Heart left ventricle (tissue), 13 donors: ENCODE data around the gene MTARC2.

Experiments used
- CTCF ChIP-seq, 12 donors: fragments of 200-600 bp; sonication (generic) in 4 of 12; IDR thresholded peaks; one replicate each; pipeline versions ENCODE4 v1.5.0 to v1.8.0; 2018 to 2022; ENCODE audit warnings: antibody characterized with exemption in 12 of 12, mild to moderate bottlenecking in 5 of 12
- POLR2A ChIP-seq, 2 donors: fragments of 450-650 bp; IDR thresholded peaks; one replicate each; pipeline ENCODE4 v1.6.1; 2017; ENCODE audit warnings: antibody characterized with exemption in 2 of 2, mild to moderate bottlenecking in 2 of 2, moderate library complexity in 2 of 2
- donor health status: ischemic (EF 13 %, LVEDD 7.1; RV severe dilation, severe dysfunction).
- donor health status: DM: no; HTN: yes; CAD: no.
- donor health status: DM: no; HTN: no; CAD: no.
- donor health status: ischemic (EF 25% LVEDD 6.9; RV normal size, moderate dysfunction).
- donor health status: ischemic (EF 25% LVEDD 5.7; RV mildly dilated, moderate dysfunction).
- donor health status: ischemic (EF 35%, LVEDD 5.7; RV mildly dilated, moderate dysfunction).
- donor health status: nonischemic (EF 11% LVEDD 7.7; RV severe dilation, severe dysfunction).
- donor health status: DM: yes; HTN: yes; CAD: no.
- donor health status: PGD.
- donor health status: ischemic (EF 29% LVEDD 5.4; RV normal size, mild dysfunction).
- donor health status: nonischemic (EF 23%, LVEDD 6.1; RV moderate dilation, normal function).

GRCh38 chr1:220828950-220829586 is 80.9 kb downstream of the MTARC2 start:
- no peak for TF ChIP-seq CTCF (IDR thresholded peaks at IDR 0.05)
- TF ChIP-seq POLR2A (IDR thresholded peaks at IDR 0.05): no peak
